Psoas muscle (tissue), 8 donors: ENCODE measurements around the gene CLK4. TPM values are rescaled to one million over a fixed set of nuclear protein-coding genes. Genes with fewer than 3 reads are reported as not detected.

Experiments
- ATAC-seq, 4 donors: fragments of 200-7000 bp; cut with Tn5 transposase; one replicate each; pipeline ENCODE4 v1.9.1; 2020; ENCODE audit warnings: moderate library complexity in 3 of 4, mild to moderate bottlenecking in 2 of 4
- DNase-seq, 2 donors: peaks; one replicate each; pipeline ENCODE4 v3.0.0-alpha.2; 2020
- H3K27ac ChIP-seq: fragments of 200-600 bp; one replicate; pipeline ENCODE4 v1.8.0; 2022
- H3K27me3 ChIP-seq, 3 donors: fragments of 200-600 bp in 1 of 3; one replicate each; pipeline versions ENCODE4 v1.6.1 to v1.8.0; 2013 to 2022; ENCODE audit warnings: low read length in 2 of 3, mild to moderate bottlenecking in 2 of 3, moderate library complexity in 1 of 3; ENCODE audit not compliant: insufficient read depth in 3 of 3
- H3K36me3 ChIP-seq, 2 donors: fragments of 200-600 bp in 1 of 2; one replicate each; pipeline versions ENCODE4 v1.6.1 to v1.8.0; 2013 to 2022; ENCODE audit warnings: low read depth in 1 of 2, mild to moderate bottlenecking in 1 of 2, moderate library complexity in 1 of 2; ENCODE audit not compliant: insufficient read depth in 1 of 2
- H3K4me1 ChIP-seq: fragments of 200-600 bp; one replicate; pipeline ENCODE4 v1.8.0; 2022
- H3K4me3 ChIP-seq: fragments of 200-600 bp; one replicate; pipeline ENCODE4 v1.8.0; 2022; ENCODE audit warnings: mild to moderate bottlenecking
- H3K9me3 ChIP-seq: fragments of 200-600 bp; one replicate; pipeline ENCODE4 v1.8.0; 2022
- WGBS, 3 donors: extraction: QIAGEN DNeasy Blood & Tissue Kit; methylation state at CpG; one replicate each; pipeline versions ENCODE4 v1.1.6 to v1.1.7; 2013; 5-methylcytosine and 5-hydroxymethylcytosine counted together
- intact Hi-C, 2 donors: fragments of 100-400 bp; cut with DNase I; formaldehyde crosslinking; loops; one replicate each; pipeline versions ENCODE4 v1.11.0 to v1.14.2; 2022
- polyA plus RNA-seq, 3 donors: library from polyadenylated mRNA; stranded (reverse); fragments of 200-250 nt; gene quantifications; one replicate each; pipeline ENCODE4 v1.2.3, GENCODE V29; 2013
- total RNA-seq, 4 donors: library from RNA; stranded (reverse); fragmentation: NEBNext Ultra II Directional in 2 of 4; extraction: Animal tissue kit (Norgen Biotek cat#: 25700) in 2 of 4; gene quantifications; one replicate each; pipeline versions ENCODE4 v1.2.1 to v1.2.4, GENCODE V29; 2021 to 2023
- TF ChIP-seq, protein P1 (sequence below): fragments of 200-600 bp; IDR thresholded peaks from one replicate; pipeline ENCODE4 v1.8.0; 2022; ENCODE audit warnings: antibody characterized with exemption
- donor health status: healthy with polysubstance abuse.
- donor health status: DM: no; HTN: no; CAD: no; lungs with moderate emphysema.
- donor health status: Bipolar disorder and iron deficiency.
- donor health status: healthy.
- donor health status: DM: yes; HTN: yes; CAD: no.
- donor health status: DM: no; HTN: no; CAD: no.
- donor health status: DM: no; HTN: no; CAD: no.
- donor health status: DM: yes; HTN: yes; CAD: no.

The CLK4 gene
- total and polyA plus RNA-seq, 7 donors, result 4.9 to 31.5 (median 15.1) TPM

DNA sequence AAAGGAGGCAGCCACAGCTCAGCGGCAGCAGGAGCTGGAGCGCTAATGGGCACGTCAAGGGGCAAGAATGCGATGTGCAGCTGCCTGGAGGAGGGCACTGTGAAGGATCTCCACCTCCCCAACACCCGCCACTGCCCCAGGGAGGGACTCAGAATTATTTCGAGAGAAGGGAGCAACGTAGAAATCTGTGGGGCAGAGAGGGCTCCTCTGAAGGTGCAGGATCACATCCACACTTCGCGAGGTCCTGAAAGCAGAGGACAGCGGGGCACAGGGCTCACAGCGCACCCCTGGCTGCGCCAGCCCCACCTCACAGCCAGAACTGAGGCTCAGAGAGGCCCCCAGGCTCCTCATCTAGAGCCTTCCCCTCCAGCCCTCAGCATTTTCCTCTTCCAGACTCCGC lies 44.6 kb downstream of the CLK4 start:
- 80 to 89% (median 83%) methylated on average over 13 of the region's 13 CpGs for WGBS, 3 donors

DNA sequence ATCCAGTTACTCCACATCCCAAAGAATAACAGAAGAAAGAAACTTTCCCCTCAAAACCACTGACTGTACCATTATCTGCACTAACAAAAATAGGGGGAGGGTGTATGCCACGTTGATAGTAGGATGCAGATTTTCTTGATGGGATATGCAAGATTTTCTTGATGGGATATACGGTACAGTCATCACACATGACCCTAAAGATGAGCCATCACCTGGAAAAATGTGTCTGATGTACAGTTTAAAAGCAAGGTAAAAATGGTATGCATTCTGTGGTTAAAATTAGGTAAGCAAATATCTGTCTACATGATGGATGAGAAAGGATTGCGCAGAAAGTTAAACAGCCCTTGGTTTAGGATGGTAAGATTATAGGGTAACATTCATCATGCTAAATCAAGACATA lies 45.2 kb downstream of the CLK4 start:
- H3K9me3 ChIP-seq, result no peaks in the 10 kb centered on the region
- H3K27ac ChIP-seq, result no peak overlapping the region
- peaks cover 0 to 27% (median 13%) of the 10 kb centered on the region in 3 donors for H3K27me3 ChIP-seq
- intact Hi-C loops, result loop anchor here in 1 of 2 donors (10.0 kb wide), 1 partner anchor 297 kb away; no protein-coding TSS in a partner anchor
- no peaks in the 10 kb centered on the region for H3K4me1 ChIP-seq
- ATAC-seq (no peak), DNase-seq (no peak)
- no peak overlapping the region for H3K4me3 ChIP-seq
- H3K36me3 ChIP-seq, result no peaks in the 10 kb centered on the region
- WGBS, 3 donors, result 79 to 85% (median 80%) methylated on average over 3 of the region's 3 CpGs
- TF ChIP-seq, protein P1, sequence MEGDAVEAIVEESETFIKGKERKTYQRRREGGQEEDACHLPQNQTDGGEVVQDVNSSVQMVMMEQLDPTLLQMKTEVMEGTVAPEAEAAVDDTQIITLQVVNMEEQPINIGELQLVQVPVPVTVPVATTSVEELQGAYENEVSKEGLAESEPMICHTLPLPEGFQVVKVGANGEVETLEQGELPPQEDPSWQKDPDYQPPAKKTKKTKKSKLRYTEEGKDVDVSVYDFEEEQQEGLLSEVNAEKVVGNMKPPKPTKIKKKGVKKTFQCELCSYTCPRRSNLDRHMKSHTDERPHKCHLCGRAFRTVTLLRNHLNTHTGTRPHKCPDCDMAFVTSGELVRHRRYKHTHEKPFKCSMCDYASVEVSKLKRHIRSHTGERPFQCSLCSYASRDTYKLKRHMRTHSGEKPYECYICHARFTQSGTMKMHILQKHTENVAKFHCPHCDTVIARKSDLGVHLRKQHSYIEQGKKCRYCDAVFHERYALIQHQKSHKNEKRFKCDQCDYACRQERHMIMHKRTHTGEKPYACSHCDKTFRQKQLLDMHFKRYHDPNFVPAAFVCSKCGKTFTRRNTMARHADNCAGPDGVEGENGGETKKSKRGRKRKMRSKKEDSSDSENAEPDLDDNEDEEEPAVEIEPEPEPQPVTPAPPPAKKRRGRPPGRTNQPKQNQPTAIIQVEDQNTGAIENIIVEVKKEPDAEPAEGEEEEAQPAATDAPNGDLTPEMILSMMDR, result no peak

More for the DNA sequence above, 44.6 kb downstream of the CLK4 start:
- H3K9me3 ChIP-seq, result no peaks in the 10 kb centered on the region
- H3K4me3 ChIP-seq, result no peak overlapping the region
- peaks cover 0 to 21% (median 7%) of the 10 kb centered on the region in 3 donors for H3K27me3 ChIP-seq
- no peak overlapping the region for H3K27ac ChIP-seq
- no peaks in the 10 kb centered on the region for H3K4me1 ChIP-seq
- TF ChIP-seq, protein P1, result no peak
- ATAC-seq, result no peak
- no peak for DNase-seq
- H3K36me3 ChIP-seq, result no peaks in the 10 kb centered on the region
- intact Hi-C loops, result loop anchor here in 1 of 2 donors (10.0 kb wide), 1 partner anchor 297 kb away; no protein-coding TSS in a partner anchor

DNA sequence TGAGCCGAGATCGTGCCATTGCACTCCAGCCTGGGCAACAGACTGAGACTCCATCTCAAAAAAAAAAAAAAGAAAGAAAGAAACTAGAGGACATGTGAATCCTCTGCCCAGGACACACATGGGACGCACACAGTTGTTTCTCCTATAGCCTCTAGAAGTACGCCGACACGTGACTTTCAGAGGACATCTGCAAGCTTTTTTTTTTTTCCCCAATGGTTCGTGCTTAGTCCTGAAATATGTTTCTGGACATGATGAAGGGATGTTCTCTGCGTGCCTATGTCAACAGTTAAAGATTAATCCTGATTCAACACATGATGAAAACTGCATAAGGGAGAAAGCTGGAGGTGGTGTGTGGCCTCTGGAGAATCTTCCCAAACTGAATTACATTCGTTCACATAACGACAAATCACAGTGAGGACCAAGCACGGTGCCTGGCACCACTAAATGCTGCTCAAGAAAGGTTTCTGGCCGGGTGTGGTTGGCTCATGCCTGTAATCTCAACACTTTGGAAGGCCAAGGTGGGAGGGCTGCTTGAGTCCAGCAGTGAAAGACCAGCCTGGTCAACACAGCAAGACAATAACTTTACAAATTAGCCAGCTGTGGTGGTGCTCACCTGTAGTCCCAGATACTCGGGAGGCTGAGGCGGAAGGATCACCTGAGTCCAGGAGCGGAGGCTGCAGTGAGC lies 46.4 kb downstream of the CLK4 start:
- ATAC-seq (no peak), DNase-seq (no peak)
- Histone ChIP-seq H3K27ac (no peak overlapping the region), H3K9me3 (no peaks in the 10 kb centered on the region), H3K36me3 (no peaks in the 10 kb centered on the region), H3K27me3 (peaks cover 0 to 39% (median 14%) of the 10 kb centered on the region in 3 donors), H3K4me1 (no peaks in the 10 kb centered on the region), H3K4me3 (no peak overlapping the region)
- TF ChIP-seq, protein P1, result no peak
- 75 to 78% (median 75%) methylated on average over 15 of the region's 15 CpGs for WGBS, 3 donors
- intact Hi-C loops, result loop anchor here in 1 of 2 donors (10.0 kb wide), 1 partner anchor 296 kb away; no protein-coding TSS in a partner anchor

DNA sequence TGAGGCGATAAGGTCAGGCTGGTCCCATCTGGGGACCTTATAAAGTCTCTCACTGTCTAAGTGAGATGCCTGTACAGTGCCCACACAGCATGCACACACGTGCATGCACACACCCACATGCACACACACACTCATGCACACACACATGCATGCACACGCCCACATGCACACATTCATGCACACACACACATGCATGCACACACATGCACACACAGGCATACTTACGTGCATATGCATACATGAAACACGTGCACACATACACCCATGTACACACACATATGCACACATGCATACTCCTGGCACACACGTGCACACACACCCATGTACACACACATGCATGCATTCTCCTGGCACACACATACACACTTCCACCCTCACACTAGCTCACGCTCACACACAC lies 48.9 kb downstream of the CLK4 start:
- Histone ChIP-seq H3K4me3 (no peak overlapping the region), H3K27ac (no peak overlapping the region), H3K4me1 (no peaks in the 10 kb centered on the region), H3K27me3 (peaks cover 0 to 60% (median 15%) of the 10 kb centered on the region in 3 donors), H3K9me3 (no peaks in the 10 kb centered on the region), H3K36me3 (no peaks in the 10 kb centered on the region)
- DNase-seq, result no peak
- TF ChIP-seq, protein P1, result no peak
- ATAC-seq, result peak in 1 of 4 donors; percentile 10
- intact Hi-C loops, result no loop called here
- WGBS, 3 donors, result 83 to 88% (median 83%) methylated on average over 7 of the region's 7 CpGs
